Endothelial cell (in vitro differentiated cells): ENCODE results near the gene ALG5. TPM values are rescaled to one million over a fixed set of nuclear protein-coding genes. Genes with fewer than 3 reads are reported as not detected.

Experiments
- DNase-seq: peaks from one replicate; pipeline ENCODE4 v3.0.0; 2021; ENCODE audit warnings: low spot score
- H3K27ac Mint-ChIP-seq: one replicate; pipeline ENCODE4 v1.8.0; 2021; ENCODE audit warnings: mixed read lengths, inconsistent platforms; ENCODE audit not compliant: unreplicated experiment
- H3K27me3 Mint-ChIP-seq: one replicate; pipeline ENCODE4 v1.8.0; 2021; ENCODE audit warnings: mild to moderate bottlenecking, moderate library complexity, mixed read lengths, inconsistent platforms; ENCODE audit not compliant: unreplicated experiment
- H3K36me3 Mint-ChIP-seq: one replicate; pipeline ENCODE4 v1.8.0; 2021; ENCODE audit warnings: mild to moderate bottlenecking, low read depth, mixed read lengths, inconsistent platforms; ENCODE audit not compliant: unreplicated experiment
- H3K4me1 Mint-ChIP-seq: one replicate; pipeline ENCODE4 v1.8.0; 2021; ENCODE audit warnings: mild to moderate bottlenecking, mixed read lengths, inconsistent platforms; ENCODE audit not compliant: unreplicated experiment
- H3K4me3 Mint-ChIP-seq: one replicate; pipeline ENCODE4 v1.8.0; 2021; ENCODE audit warnings: mild to moderate bottlenecking, mixed read lengths, inconsistent platforms; ENCODE audit not compliant: unreplicated experiment
- H3K9me3 Mint-ChIP-seq: one replicate; pipeline ENCODE4 v1.8.0; 2021; ENCODE audit warnings: mixed read lengths, inconsistent platforms; ENCODE audit not compliant: unreplicated experiment
- CTCF ChIP-seq: fragments of 200-600 bp; sonication (generic); IDR thresholded peaks from one replicate; pipeline ENCODE4 v1.5.0; 2021; ENCODE audit warnings: antibody characterized with exemption; ENCODE audit not compliant: unreplicated experiment
- total RNA-seq: library from RNA; stranded (reverse); fragmentation: NEBNext Ultra II Directional; extraction: Animal tissue kit (Norgen Biotek cat#: 25700); gene quantifications from one replicate; pipeline ENCODE4 v1.2.1, GENCODE V29; 2021; ENCODE audit not compliant: unreplicated experiment

The ALG5 gene
- total RNA-seq, 1 donor from 2014 or later, result 22.0 TPM

- peaks cover 11% of the 10 kb centered on the region for H3K36me3 Mint-ChIP-seq
- no peak for TF ChIP-seq CTCF
- H3K27me3 Mint-ChIP-seq, result no peaks in the 10 kb centered on the region
- H3K27ac Mint-ChIP-seq, result no peak overlapping the region
- no peaks in the 10 kb centered on the region for H3K9me3 Mint-ChIP-seq
- no peak for DNase-seq
- H3K4me1 Mint-ChIP-seq, result no peaks in the 10 kb centered on the region
- no peak overlapping the region for H3K4me3 Mint-ChIP-seq
Measured at GRCh38 chr13:37026771-37027170, 27.6 kb upstream of the ALG5 start.

- no peak overlapping the region for H3K4me3 Mint-ChIP-seq
- TF ChIP-seq CTCF, result no peak
- H3K4me1 Mint-ChIP-seq, result no peaks in the 10 kb centered on the region
- H3K27me3 Mint-ChIP-seq, result no peaks in the 10 kb centered on the region
- no peak for DNase-seq
- peaks cover 11% of the 10 kb centered on the region for H3K36me3 Mint-ChIP-seq
- H3K9me3 Mint-ChIP-seq, result no peaks in the 10 kb centered on the region
- no peak overlapping the region for H3K27ac Mint-ChIP-seq
Measured at GRCh38 chr13:37023871-37024270, 24.7 kb upstream of the ALG5 start.

DNA sequence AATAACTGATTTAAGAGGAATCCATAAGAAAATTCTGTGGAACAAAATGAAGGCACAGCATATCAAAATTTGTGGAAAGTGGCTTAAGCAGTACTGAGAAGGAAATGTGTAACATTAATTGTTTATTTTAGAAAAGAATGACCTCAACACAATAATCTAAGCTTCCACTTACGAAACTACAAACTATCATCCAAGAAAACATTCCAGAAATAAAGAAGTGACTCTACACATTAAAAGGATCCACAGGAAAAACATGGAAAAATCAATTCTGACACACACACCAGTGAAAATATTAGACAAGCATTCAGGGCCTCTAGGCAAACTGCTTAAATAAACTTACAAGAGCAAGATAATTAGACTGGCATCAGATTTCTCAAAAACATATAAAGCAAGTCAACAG, 15.5 kb upstream of the ALG5 start:
- no peak for DNase-seq
- Mint-ChIP-seq H3K9me3 (no peaks in the 10 kb centered on the region), H3K4me3 (no peak overlapping the region), H3K27me3 (no peaks in the 10 kb centered on the region), H3K4me1 (no peaks in the 10 kb centered on the region), H3K36me3 (peaks cover 17% of the 10 kb centered on the region), H3K27ac (no peak overlapping the region)
- no peak for TF ChIP-seq CTCF

DNA sequence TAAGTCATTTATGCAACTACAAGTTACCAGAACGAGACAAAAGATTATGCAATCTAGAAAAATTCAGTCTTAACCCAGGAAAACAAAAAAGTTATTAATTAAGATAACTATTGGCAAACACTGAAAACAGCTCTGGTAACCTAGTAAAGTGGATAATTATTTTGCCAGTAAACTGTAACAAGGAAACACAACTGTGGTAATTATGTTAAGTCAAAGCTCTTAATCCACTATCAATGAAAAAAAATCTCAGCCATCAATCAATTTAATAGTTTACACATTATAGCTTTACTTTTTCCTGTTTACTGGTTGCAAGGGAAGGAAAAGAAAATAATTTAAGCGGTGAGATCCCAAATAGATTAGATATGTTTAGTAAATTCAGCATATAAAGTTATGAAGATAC, 12.6 kb upstream of the ALG5 start:
- H3K27me3 Mint-ChIP-seq, result no peaks in the 10 kb centered on the region
- no peak for DNase-seq
- no peak overlapping the region for H3K27ac Mint-ChIP-seq
- H3K9me3 Mint-ChIP-seq, result no peaks in the 10 kb centered on the region
- H3K4me3 Mint-ChIP-seq, result no peak overlapping the region
- TF ChIP-seq CTCF, result no peak
- H3K4me1 Mint-ChIP-seq, result no peaks in the 10 kb centered on the region
- peaks cover 18% of the 10 kb centered on the region for H3K36me3 Mint-ChIP-seq

GRCh38 chr13:37011002-37011401, 11.9 kb upstream of the ALG5 start:
- no peak overlapping the region for H3K4me3 Mint-ChIP-seq
- DNase-seq, result no peak
- H3K36me3 Mint-ChIP-seq, result peaks cover 17% of the 10 kb centered on the region
- H3K4me1 Mint-ChIP-seq, result no peaks in the 10 kb centered on the region
- H3K27me3 Mint-ChIP-seq, result no peaks in the 10 kb centered on the region
- no peak overlapping the region for H3K27ac Mint-ChIP-seq
- no peaks in the 10 kb centered on the region for H3K9me3 Mint-ChIP-seq
- TF ChIP-seq CTCF, result no peak
